Measurements from ENCODE around the gene MASP2. TPM values are rescaled to one million over a fixed set of nuclear protein-coding genes. Genes with fewer than 3 reads are reported as not detected.
A peak's percentile ranks its signal among the peaks of the same experiment; 100 is the strongest.

MASP2 gene
- total and polyA plus RNA-seq, 2 of the 8 experiments (the other 6 are each of a cell fraction or from before 2014, with no cell fraction given), result 0.54 to 1.2 TPM

GRCh38 chr1:11061652-11062365 lies 14.8 kb upstream of the MASP2 start:
- Histone ChIP-seq H3K23me2 (ENCODE audit: low read depth, low read length) (peaks cover 14% of the 10 kb centered on the region), H3K79me1 (ENCODE audit: low read depth, low read length) (peaks cover 9% of the 10 kb centered on the region), H4K91ac (replicated peaks; ENCODE audit: insufficient read length, low read length) (peak overlapping the region; percentile 20), H3K9ac (replicated peaks in 1 of 4; ENCODE audit: extremely low read depth in 1 of 4, low read depth in 3 of 4, low read length in 3 of 4) (no peak overlapping the region; a peak in 2 of 7 replicates), H2BK5ac (ENCODE audit: low read depth, low read length) (no peak overlapping the region; the same call in 1 of the 2 replicates), H3K14ac (ENCODE audit: insufficient read length) (no peak overlapping the region), H3K4ac (replicated peaks; ENCODE audit: insufficient read length, low read depth, low read length) (no peak overlapping the region), H4K8ac (ENCODE audit: extremely low read depth, insufficient read depth, low read length) (no peak overlapping the region), H2BK20ac (ENCODE audit: low read length) (no peak overlapping the region), H3K27me3 (replicated peaks in 1 of 4; ENCODE audit: control insufficient read depth in 3 of 4, extremely low read depth in 1 of 4, insufficient read depth in 3 of 4, low read length in 3 of 4) (no peaks in the 10 kb centered on the region; a peak in 1 of 7 replicates), H3K4me1 (replicated peaks in 1 of 4; ENCODE audit: control insufficient read depth in 3 of 4, insufficient read depth in 4 of 4, low read length in 3 of 4) (peaks cover 0 to 12% (median 3%) of the 10 kb centered on the region in 4 experiments; a peak in 4 of 7 replicates), H3K4me3 (ENCODE audit: extremely low read depth in 1 of 4, insufficient read depth in 2 of 4, low read depth in 3 of 4, low read length in 4 of 4) (no peak overlapping the region), H2BK15ac (ENCODE audit: low read length) (no peak overlapping the region), H3K79me2 (ENCODE audit: control insufficient read depth in 1 of 2, insufficient read depth in 2 of 2, low read length in 2 of 2) (peaks cover 0 to 16% of the 10 kb centered on the region in 2 experiments; a peak in 2 of 4 replicates), H2BK120ac (replicated peaks; ENCODE audit: low read depth, low read length) (no peak overlapping the region), H4K20me1 (replicated peaks in 1 of 2; ENCODE audit: control insufficient read depth in 1 of 2, insufficient read depth in 2 of 2, low read length in 2 of 2) (peaks cover 0 to 5% of the 10 kb centered on the region in 2 experiments), H3K9me3 (ENCODE audit: insufficient read depth in 2 of 2, low read depth in 1 of 2, low read length in 1 of 2) (no peaks in the 10 kb centered on the region), H3K23ac (ENCODE audit: insufficient read length) (no peak overlapping the region), H3K18ac (ENCODE audit: extremely low read depth, low read length) (no peak overlapping the region), H2BK12ac (ENCODE audit: low read depth, low read length) (no peak overlapping the region), H3K56ac (replicated peaks; ENCODE audit: insufficient read length, low read depth, low read length) (no peak overlapping the region), H3K4me2 (ENCODE audit: insufficient read depth in 1 of 2, low read depth in 2 of 2, low read length in 2 of 2) (no peak overlapping the region; a peak in 1 of 4 replicates), H3K27ac (ENCODE audit: low read depth, low read length) (no peak overlapping the region), H2AK5ac (ENCODE audit: low read depth, low read length) (no peak overlapping the region; the same call in 1 of the 2 replicates), H4K5ac (ENCODE audit: insufficient read length, low read depth, low read length) (no peak overlapping the region), H2AFZ (ENCODE audit: low read length) (no peak overlapping the region), H3K36me3 (ENCODE audit: control insufficient read depth in 2 of 4, insufficient read depth in 4 of 4, low read length in 3 of 4) (peaks cover 6 to 31% (median 17%) of the 10 kb centered on the region in 4 experiments; a peak in 6 of 8 replicates)
- CTCF ChIA-PET (ENCODE audit: partially characterized antibody), result interaction anchor here (0.6 to 8.6 kb wide), 12 partner anchors 8 to 1772 kb away, joined by 3 to 115 read pairs (median 4); no protein-coding TSS in a partner anchor
- no peak for DNase-seq (ENCODE audit: low read depth in 1 of 2, low spot score in 2 of 2)
- POLR2A ChIA-PET (ENCODE audit: partially characterized antibody), result interaction anchor here (0.6 to 6.5 kb wide), 7 partner anchors 9 to 121 kb away, joined by 3 to 44 read pairs (median 4); no protein-coding TSS in a partner anchor
- no peak for FAIRE-seq
- WGBS, 2 experiments (ENCODE audit: extremely low coverage in 1 of 2, insufficient coverage in 1 of 2, insufficient read length in 1 of 2, insufficient replicate concordance in 2 of 2, low coverage in 1 of 2, low lambda C conversion rate in 2 of 2, missing lambda C conversion rate in 1 of 2), result 93% methylated on average over 5 of the region's 5 CpGs; no CpG with 5 or more reads in 1 of the 2 experiments
- TF ChIP-seq KDM4A (IDR thresholded peaks at IDR 0.05; ENCODE audit: low read depth, low read length, severe bottlenecking), result no peak
- no peak for TF ChIP-seq CBX8 (IDR thresholded peaks at IDR 0.05; ENCODE audit: borderline replicate concordance, low read depth, low read length)
- no peak for TF ChIP-seq SUZ12 (IDR thresholded peaks at IDR 0.05; ENCODE audit: low read length)
- no peak for TF ChIP-seq MAX (IDR thresholded peaks at IDR 0.05)
- no peak for TF ChIP-seq E2F6 (IDR thresholded peaks at IDR 0.05)
